ENCODE data around the gene TSHZ1.

TSHZ1 gene

DNA sequence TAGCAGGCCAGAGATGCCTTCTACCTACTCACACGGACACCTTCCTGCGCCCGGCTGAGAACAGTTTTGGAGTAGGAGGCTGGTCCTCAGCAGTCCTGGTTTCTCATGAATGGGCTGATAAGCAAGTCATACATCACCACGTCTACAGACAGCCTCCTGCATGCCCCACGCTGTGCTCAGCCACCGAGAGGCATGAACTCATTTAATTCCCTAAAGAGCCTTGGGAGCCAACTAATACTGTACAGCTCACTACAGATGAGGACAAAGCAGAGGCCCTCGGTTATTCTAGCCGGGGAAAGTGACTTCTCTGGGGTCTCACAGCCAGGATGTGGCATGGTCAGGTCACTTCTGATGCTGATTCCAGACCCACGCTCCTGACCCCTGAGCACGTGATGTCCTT lies 105.6 kb downstream of the TSHZ1 start:
- in situ Hi-C loops (cut with HindIII; ENCODE audit: low sequenced_read_pairs) = no loop called here

GRCh38 chr18:75316826-75317225 lies 106.2 kb downstream of the TSHZ1 start:
- no peak overlapping the region for H3K4me3 ChIP-seq (ENCODE audit: low read depth, low read length)
- no peak for DNase-seq (ENCODE audit: low read depth, low spot score)
- in situ Hi-C loops (cut with HindIII; ENCODE audit: low sequenced_read_pairs) = no loop called here
- TF ChIP-seq CTCF (IDR thresholded peaks at IDR 0.05; ENCODE audit: low read depth, low read length) = no peak

More for the DNA sequence above, 105.6 kb downstream of the TSHZ1 start:
- no peak for DNase-seq (ENCODE audit: low read depth, low spot score)
- no peak overlapping the region for H3K4me3 ChIP-seq (ENCODE audit: low read depth, low read length)
- no peak for TF ChIP-seq CTCF (IDR thresholded peaks at IDR 0.05; ENCODE audit: low read depth, low read length)

DNA sequence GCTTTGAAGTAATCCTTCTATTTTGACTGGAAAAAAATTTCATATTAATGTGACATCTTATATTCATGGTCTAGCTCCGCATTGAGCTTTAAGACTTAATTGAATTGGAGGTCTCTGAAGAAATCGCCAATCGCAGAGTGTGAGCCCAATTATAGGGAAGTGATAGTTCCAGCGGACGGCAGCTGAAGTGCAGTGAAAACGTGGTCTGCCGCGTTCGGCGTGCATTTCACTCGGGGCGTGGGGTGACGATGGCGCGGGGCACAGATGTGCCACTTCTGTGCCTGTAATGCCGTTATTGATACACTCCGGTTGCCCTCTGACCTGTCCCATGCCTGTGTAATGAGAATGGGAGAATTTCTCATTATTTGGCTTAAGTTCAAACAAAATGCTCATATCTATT lies 106.7 kb downstream of the TSHZ1 start:
- no peak for TF ChIP-seq CTCF (IDR thresholded peaks at IDR 0.05; ENCODE audit: low read depth, low read length)
- no peak overlapping the region for H3K4me3 ChIP-seq (ENCODE audit: low read depth, low read length)
- no peak for DNase-seq (ENCODE audit: low read depth, low spot score)
- in situ Hi-C loops (cut with HindIII; ENCODE audit: low sequenced_read_pairs) = no loop called here

DNA sequence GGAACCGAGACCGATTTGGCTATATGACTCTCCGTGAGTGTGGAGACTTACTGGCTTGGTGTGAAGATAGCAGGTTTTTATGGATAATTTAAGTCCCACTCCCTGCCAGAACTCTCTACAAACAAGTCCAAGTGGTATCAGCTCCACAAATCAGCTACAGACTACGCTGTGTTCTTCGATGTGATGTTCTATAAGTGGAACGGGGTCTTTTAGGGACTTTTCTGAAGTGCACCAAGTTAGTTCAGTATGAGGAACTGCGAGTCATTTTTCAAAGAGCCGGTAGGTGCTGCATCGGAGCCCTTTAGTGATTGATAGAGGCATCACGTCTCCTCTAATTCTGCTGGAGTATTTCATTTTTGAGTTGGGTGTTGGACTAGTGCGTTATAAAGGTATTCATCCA lies 107.1 kb downstream of the TSHZ1 start:
- no peak overlapping the region for H3K4me3 ChIP-seq (ENCODE audit: low read depth, low read length)
- DNase-seq (ENCODE audit: low read depth, low spot score) = no peak
- in situ Hi-C loops (cut with HindIII; ENCODE audit: low sequenced_read_pairs) = no loop called here
- no peak for TF ChIP-seq CTCF (IDR thresholded peaks at IDR 0.05; ENCODE audit: low read depth, low read length)

DNA sequence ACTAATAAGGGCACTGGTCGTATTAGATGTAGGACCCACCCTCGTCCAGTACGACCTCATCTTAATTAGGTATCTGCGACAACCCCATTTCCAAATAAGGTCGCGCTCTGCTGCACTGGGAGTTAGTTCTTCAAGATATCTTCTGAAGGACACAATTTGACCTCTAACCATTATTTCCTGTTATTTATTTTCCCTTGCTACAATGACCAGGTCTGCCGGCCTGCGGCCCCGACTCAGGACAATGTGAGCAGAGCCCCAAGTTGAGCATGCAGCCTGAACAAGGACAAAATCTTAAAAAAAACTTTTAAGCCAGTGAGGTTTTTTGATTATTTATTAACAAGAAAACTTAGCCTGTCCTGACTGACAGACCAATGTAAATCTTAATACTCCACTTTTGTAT lies 109.3 kb downstream of the TSHZ1 start:
- TF ChIP-seq CTCF (IDR thresholded peaks at IDR 0.05; ENCODE audit: low read depth, low read length) = no peak
- H3K4me3 ChIP-seq (ENCODE audit: low read depth, low read length) = no peak overlapping the region
- in situ Hi-C loops (cut with HindIII; ENCODE audit: low sequenced_read_pairs) = no loop called here
- DNase-seq (ENCODE audit: low read depth, low spot score) = no peak

- no peak for DNase-seq (ENCODE audit: low read depth, low spot score)
- TF ChIP-seq CTCF (IDR thresholded peaks at IDR 0.05; ENCODE audit: low read depth, low read length) = no peak
- no peak overlapping the region for H3K4me3 ChIP-seq (ENCODE audit: low read depth, low read length)
- in situ Hi-C loops (cut with HindIII; ENCODE audit: low sequenced_read_pairs) = no loop called here
Measured at GRCh38 chr18:75320506-75320905, 109.9 kb downstream of the TSHZ1 start.

GRCh38 chr18:75321431-75321830 lies 110.8 kb downstream of the TSHZ1 start:
- H3K4me3 ChIP-seq (ENCODE audit: low read depth, low read length) = no peak overlapping the region
- DNase-seq (ENCODE audit: low read depth, low spot score) = no peak
- no peak for TF ChIP-seq CTCF (IDR thresholded peaks at IDR 0.05; ENCODE audit: low read depth, low read length)
- in situ Hi-C loops (cut with HindIII; ENCODE audit: low sequenced_read_pairs) = no loop called here

Data from astrocyte of the spinal cord (primary cell).